Esophagus muscularis mucosa (tissue), 4 donors: ENCODE data around the gene AGAP1. TPM values are rescaled to one million over a fixed set of nuclear protein-coding genes. Genes with fewer than 3 reads are reported as not detected.

Experiments
- DNase-seq: peaks from one replicate; pipeline ENCODE4 v3.0.0-alpha.2; 2017; ENCODE audit errors: extremely low spot score
- H3K27ac ChIP-seq, 4 donors: fragments of 200-600 bp; sonication (generic); replicated peaks in 1 of 4; 1 replicate in 3 of 4; 2 replicates in 1 of 4; pipeline ENCODE4 v1.5.1; 2016 to 2019; ENCODE audit warnings: mild to moderate bottlenecking in 1 of 4
- H3K27me3 ChIP-seq, 4 donors: fragments of 200-600 bp; sonication (generic); one replicate each; pipeline versions ENCODE4 v1.5.1 to v1.6.0; 2016 to 2019
- H3K36me3 ChIP-seq, 4 donors: fragments of 200-600 bp; sonication (generic); one replicate each; pipeline ENCODE4 v1.5.1; 2016 to 2019
- H3K4me1 ChIP-seq, 4 donors: fragments of 200-600 bp; sonication (generic); one replicate each; pipeline ENCODE4 v1.5.1; 2016 to 2019
- H3K4me3 ChIP-seq, 4 donors: fragments of 200-600 bp; sonication (generic); 1 replicate in 2 of 4; 2 replicates in 2 of 4; pipeline ENCODE4 v1.5.1; 2016 to 2019; ENCODE audit warnings: mild to moderate bottlenecking in 4 of 4, moderate library complexity in 1 of 4
- H3K9me3 ChIP-seq, 4 donors: fragments of 200-600 bp; sonication (generic); 1 replicate in 3 of 4; 2 replicates in 1 of 4; pipeline ENCODE4 v1.5.1; 2016 to 2019
- CTCF ChIP-seq, 3 experiments: fragments of 200-600 bp in 2 of 3; fragments of 450-650 bp in 1 of 3; sonication (generic) in 2 of 3; IDR thresholded peaks; one replicate each; pipeline ENCODE4 v1.5.1; 2017 to 2019; ENCODE audit warnings: antibody characterized with exemption in 3 of 3, mild to moderate bottlenecking in 2 of 3, moderate library complexity in 1 of 3
- EP300 ChIP-seq: sonication (generic); formaldehyde crosslinking; IDR thresholded peaks from one replicate; pipeline ENCODE4 v1.6.1; 2017; ENCODE audit warnings: antibody characterized with exemption
- POLR2A ChIP-seq: fragments of 450-650 bp; IDR thresholded peaks from one replicate; pipeline ENCODE4 v1.6.1; 2017; ENCODE audit warnings: antibody characterized with exemption, moderate library complexity, mild to moderate bottlenecking, low read depth
- POLR2AphosphoS5 ChIP-seq, 2 donors: sonication (generic); formaldehyde crosslinking; IDR thresholded peaks; one replicate each; pipeline ENCODE4 v1.6.1; 2017; ENCODE audit warnings: antibody characterized with exemption in 2 of 2
- WGBS: methylation state at CpG from one replicate; pipeline ENCODE4 v1.1.5; 2018; 5-methylcytosine and 5-hydroxymethylcytosine counted together
- intact Hi-C: fragments of 100-400 bp; cut with DNase I; formaldehyde crosslinking; loops from one replicate; pipeline ENCODE4 v1.15.1; 2023
- total RNA-seq, 4 donors: library from RNA; depleted of rRNA; stranded (reverse); fragments of >200 nt; gene quantifications; one replicate each; pipeline versions ENCODE4 v1.1.0 to v1.2.1, GENCODE V29; 2016

Gene AGAP1
- total RNA-seq, 4 donors from 2014 or later = 37.9 to 62.4 (median 47.2) TPM

DNA sequence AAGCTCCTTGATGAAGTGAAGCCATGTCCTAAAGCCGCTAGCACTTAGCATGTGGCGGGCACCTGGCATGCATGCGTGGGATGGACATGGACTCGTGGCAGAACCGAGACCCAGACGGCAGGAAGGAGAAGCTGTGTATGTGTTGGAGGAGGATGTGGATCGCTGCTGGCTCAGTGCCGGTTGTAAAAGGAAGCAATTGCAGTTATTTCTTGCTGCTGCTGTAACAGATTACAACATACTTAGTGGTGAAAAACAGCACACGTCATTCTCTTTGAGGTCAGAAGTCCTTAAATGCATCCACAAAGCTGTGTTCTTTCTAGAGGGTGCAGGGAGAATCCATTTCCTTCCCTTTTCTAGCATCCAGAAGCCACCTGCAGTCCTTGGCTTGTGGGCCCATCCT lies 74.6 kb downstream of the AGAP1 start:
- Histone ChIP-seq H3K36me3 (peaks cover 0 to 8% (median 0%) of the 10 kb centered on the region in 4 donors), H3K9me3 (peaks cover 0 to 9% (median 6%) of the 10 kb centered on the region in 4 donors), H3K4me3 (no peak overlapping the region), H3K4me1 (peaks cover 8 to 23% (median 15%) of the 10 kb centered on the region in 4 donors), H3K27me3 (no peaks in the 10 kb centered on the region), H3K27ac (no peak overlapping the region)
- WGBS = 82% methylated on average over 9 of the region's 9 CpGs
- intact Hi-C loops = no loop called here
- no peak for DNase-seq
- TF ChIP-seq EP300 (no peak), CTCF (IDR thresholded peaks at IDR 0.05) (no peak), POLR2AphosphoS5 (IDR thresholded peaks at IDR 0.05) (no peak), POLR2A (no peak)

GRCh38 chr2:235569837-235570236 lies 76.0 kb downstream of the AGAP1 start:
- Histone ChIP-seq H3K4me3 (no peak overlapping the region), H3K36me3 (peaks cover 0 to 8% (median 0%) of the 10 kb centered on the region in 4 donors), H3K9me3 (peaks cover 0 to 9% (median 6%) of the 10 kb centered on the region in 4 donors), H3K4me1 (peaks cover 4 to 21% (median 15%) of the 10 kb centered on the region in 4 donors), H3K27ac (no peak overlapping the region), H3K27me3 (no peaks in the 10 kb centered on the region)
- DNase-seq = no peak
- WGBS = 61% methylated on average over 7 of the region's 7 CpGs
- intact Hi-C loops = no loop called here
- TF ChIP-seq CTCF (IDR thresholded peaks at IDR 0.05) = no peak
- TF ChIP-seq EP300 = no peak
- TF ChIP-seq POLR2AphosphoS5 (IDR thresholded peaks at IDR 0.05) = no peak
- TF ChIP-seq POLR2A = no peak

GRCh38 chr2:235570256-235570655 lies 76.4 kb downstream of the AGAP1 start:
- intact Hi-C loops = no loop called here
- TF ChIP-seq POLR2AphosphoS5 (IDR thresholded peaks at IDR 0.05) (no peak), POLR2A (no peak), EP300 (no peak), CTCF (IDR thresholded peaks at IDR 0.05) (no peak)
- Histone ChIP-seq H3K9me3 (peaks cover 0 to 9% (median 6%) of the 10 kb centered on the region in 4 donors), H3K27ac (no peak overlapping the region), H3K27me3 (no peaks in the 10 kb centered on the region), H3K4me1 (peaks cover 4 to 20% (median 14%) of the 10 kb centered on the region in 4 donors), H3K4me3 (no peak overlapping the region), H3K36me3 (peaks cover 0 to 8% (median 0%) of the 10 kb centered on the region in 4 donors)
- DNase-seq = no peak
- WGBS = 81% methylated on average over 4 of the region's 4 CpGs

GRCh38 chr2:235570966-235571692 lies 77.3 kb downstream of the AGAP1 start:
- DNase-seq = no peak
- H3K27ac ChIP-seq = no peak overlapping the region
- TF ChIP-seq POLR2A (no peak), CTCF (IDR thresholded peaks at IDR 0.05) (no peak), EP300 (no peak), POLR2AphosphoS5 (IDR thresholded peaks at IDR 0.05) (no peak)
- H3K4me1 ChIP-seq = peaks cover 4 to 23% (median 14%) of the 10 kb centered on the region in 4 donors
- peaks cover 0 to 9% (median 6%) of the 10 kb centered on the region in 4 donors for H3K9me3 ChIP-seq
- no peak overlapping the region for H3K4me3 ChIP-seq
- H3K27me3 ChIP-seq = no peaks in the 10 kb centered on the region
- H3K36me3 ChIP-seq = peaks cover 0 to 8% (median 0%) of the 10 kb centered on the region in 4 donors
- intact Hi-C loops = no loop called here
- 88% methylated on average over 9 of the region's 9 CpGs for WGBS
